ENCODE results near the gene KLHDC7B. TPM values are rescaled to one million over a fixed set of nuclear protein-coding genes. Genes with fewer than 3 reads are reported as not detected.
A peak's percentile ranks its signal among the peaks of the same experiment; 100 is the strongest.

KLHDC7B gene
- total RNA-seq, 2 experiments from 2014 or later = 5.8 to 6.8 TPM

DNA sequence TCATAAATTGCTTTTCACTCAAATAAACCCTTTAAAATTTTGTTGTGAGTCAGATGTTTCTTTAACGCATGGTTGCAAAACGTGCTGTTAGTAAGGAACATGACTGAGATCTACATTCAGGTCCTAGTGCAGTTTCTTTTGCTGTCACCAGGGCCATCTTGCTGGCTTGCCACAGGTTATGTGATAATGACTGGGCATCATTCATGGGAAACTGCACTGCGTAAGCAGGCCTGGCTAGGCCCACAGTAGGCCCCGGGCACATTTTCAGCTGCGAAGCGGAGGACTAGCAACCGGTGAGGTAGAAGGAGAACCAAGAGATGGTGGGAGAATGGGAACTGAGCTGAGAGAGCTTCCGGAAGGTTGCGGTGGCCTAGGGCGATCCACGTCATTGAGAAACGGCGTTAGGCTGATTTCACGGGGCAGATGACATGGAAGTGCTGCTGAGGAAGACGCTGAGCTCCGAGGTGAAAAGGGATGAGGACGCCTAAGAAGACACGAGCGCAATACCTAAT is 3.2 kb upstream of the KLHDC7B start:
- intact Hi-C loops (cut with micrococcal nuclease) = no loop called here
- H3K27me3 Mint-ChIP-seq = no peaks in the 10 kb centered on the region
- ChIA-PET POLR2A (interaction anchor here (0.9 to 8.3 kb wide), 3 partner anchors 11 to 79 kb away, joined by 3 to 175 read pairs (median 3); partner anchors contain the start of genes SCO2 and TYMP), CTCF (interaction anchor here (1.0 to 1.3 kb wide), 2 partner anchors 17 to 79 kb away, joined by 4 read pairs; partner anchors contain the start of gene SCO2)
- TF ChIP-seq, protein P1, sequence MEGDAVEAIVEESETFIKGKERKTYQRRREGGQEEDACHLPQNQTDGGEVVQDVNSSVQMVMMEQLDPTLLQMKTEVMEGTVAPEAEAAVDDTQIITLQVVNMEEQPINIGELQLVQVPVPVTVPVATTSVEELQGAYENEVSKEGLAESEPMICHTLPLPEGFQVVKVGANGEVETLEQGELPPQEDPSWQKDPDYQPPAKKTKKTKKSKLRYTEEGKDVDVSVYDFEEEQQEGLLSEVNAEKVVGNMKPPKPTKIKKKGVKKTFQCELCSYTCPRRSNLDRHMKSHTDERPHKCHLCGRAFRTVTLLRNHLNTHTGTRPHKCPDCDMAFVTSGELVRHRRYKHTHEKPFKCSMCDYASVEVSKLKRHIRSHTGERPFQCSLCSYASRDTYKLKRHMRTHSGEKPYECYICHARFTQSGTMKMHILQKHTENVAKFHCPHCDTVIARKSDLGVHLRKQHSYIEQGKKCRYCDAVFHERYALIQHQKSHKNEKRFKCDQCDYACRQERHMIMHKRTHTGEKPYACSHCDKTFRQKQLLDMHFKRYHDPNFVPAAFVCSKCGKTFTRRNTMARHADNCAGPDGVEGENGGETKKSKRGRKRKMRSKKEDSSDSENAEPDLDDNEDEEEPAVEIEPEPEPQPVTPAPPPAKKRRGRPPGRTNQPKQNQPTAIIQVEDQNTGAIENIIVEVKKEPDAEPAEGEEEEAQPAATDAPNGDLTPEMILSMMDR (IDR thresholded peaks at IDR 0.05) = no peak
- no peak overlapping the region for H3K4me3 Mint-ChIP-seq
- no peaks in the 10 kb centered on the region for H3K9me3 Mint-ChIP-seq
- H3K27ac Mint-ChIP-seq = peak overlapping the region; percentile 94
- ATAC-seq (no peak), DNase-seq (peak; percentile 53)
- H3K36me3 Mint-ChIP-seq (ENCODE audit: low read depth) = peaks cover 2% of the 10 kb centered on the region
- H3K4me1 Mint-ChIP-seq (ENCODE audit: low read depth) = peaks cover 67% of the 10 kb centered on the region

DNA sequence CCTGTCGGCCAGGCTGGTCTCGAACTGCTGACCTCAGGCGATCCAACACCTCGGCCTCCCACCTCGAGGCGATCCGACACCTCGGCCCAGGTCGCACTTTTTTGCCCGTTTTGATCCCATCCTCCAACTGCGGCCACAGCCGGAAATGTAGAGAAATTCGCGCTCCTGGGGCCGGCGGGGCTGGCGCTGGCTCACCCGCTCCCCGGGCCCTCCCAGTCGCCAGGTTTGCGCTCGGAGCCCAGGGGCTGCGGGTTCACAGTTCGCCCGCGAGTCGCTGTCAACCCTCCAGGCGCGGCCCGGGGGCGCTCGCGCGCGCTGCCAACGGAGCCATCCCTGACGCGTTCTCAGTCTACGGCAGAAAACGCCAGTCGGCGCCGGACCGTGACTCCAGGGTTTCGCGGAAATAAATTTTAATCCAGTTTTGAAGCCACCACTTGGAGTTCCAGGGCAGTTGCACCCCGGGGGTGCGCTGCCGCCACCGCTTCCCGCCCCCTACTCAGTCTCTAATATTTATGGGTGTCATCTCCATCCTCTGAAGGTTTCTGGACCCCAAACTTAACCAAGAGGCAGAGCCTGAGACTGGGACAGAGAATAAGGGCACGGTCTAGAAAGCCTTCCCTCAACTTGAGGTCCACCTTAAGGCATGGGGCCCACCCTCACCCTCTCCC is 1.5 kb upstream of the KLHDC7B start:
- ATAC-seq (peak; percentile 59), DNase-seq (peak; percentile 93)
- H3K4me3 Mint-ChIP-seq = peak overlapping the region; percentile 38
- no peaks in the 10 kb centered on the region for H3K9me3 Mint-ChIP-seq
- ChIA-PET CTCF (interaction anchor here (0.9 to 4.6 kb wide), 6 partner anchors 10 to 76 kb away, joined by 3 to 32 read pairs (median 6); partner anchors contain the start of genes SCO2 and SYCE3), POLR2A (interaction anchor here (0.7 to 4.3 kb wide), 7 partner anchors 12 to 86 kb away, joined by 3 to 23 read pairs (median 7); partner anchors contain the start of genes SCO2 and TYMP)
- intact Hi-C loops (cut with micrococcal nuclease) = no loop called here
- TF ChIP-seq, protein P1 (IDR thresholded peaks at IDR 0.05) = peak; percentile 73
- H3K36me3 Mint-ChIP-seq (ENCODE audit: low read depth) = peaks cover 2% of the 10 kb centered on the region
- no peaks in the 10 kb centered on the region for H3K27me3 Mint-ChIP-seq
- peaks cover 58% of the 10 kb centered on the region for H3K4me1 Mint-ChIP-seq (ENCODE audit: low read depth)
- peak overlapping the region; percentile 80 for H3K27ac Mint-ChIP-seq

DNA sequence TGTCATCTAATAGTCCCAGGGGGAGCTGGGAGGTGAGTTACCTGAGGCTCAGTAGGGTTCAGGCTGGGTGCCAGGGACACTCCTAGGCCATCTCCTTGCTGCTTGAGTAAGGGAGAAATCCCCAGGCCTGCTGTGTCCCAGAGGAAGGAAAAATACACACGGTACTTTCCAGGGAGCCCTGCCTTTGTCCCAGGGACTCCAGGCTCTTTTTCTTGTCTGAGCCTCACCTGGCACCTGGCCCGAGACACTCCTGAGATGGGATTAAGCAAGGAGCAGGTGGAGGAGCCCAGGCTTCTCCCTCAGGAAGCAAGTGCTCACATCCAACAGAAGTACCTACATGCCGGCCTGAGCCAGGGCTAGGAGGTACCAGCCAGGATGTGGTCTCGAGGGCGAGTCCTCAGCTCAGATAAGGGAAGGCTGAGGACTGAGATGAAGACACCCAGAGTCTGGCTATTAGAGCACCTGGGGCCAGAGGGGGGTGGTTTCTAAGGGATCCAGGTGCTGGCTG is 899 bp upstream of the KLHDC7B start:
- intact Hi-C loops (cut with micrococcal nuclease) = no loop called here

DNA sequence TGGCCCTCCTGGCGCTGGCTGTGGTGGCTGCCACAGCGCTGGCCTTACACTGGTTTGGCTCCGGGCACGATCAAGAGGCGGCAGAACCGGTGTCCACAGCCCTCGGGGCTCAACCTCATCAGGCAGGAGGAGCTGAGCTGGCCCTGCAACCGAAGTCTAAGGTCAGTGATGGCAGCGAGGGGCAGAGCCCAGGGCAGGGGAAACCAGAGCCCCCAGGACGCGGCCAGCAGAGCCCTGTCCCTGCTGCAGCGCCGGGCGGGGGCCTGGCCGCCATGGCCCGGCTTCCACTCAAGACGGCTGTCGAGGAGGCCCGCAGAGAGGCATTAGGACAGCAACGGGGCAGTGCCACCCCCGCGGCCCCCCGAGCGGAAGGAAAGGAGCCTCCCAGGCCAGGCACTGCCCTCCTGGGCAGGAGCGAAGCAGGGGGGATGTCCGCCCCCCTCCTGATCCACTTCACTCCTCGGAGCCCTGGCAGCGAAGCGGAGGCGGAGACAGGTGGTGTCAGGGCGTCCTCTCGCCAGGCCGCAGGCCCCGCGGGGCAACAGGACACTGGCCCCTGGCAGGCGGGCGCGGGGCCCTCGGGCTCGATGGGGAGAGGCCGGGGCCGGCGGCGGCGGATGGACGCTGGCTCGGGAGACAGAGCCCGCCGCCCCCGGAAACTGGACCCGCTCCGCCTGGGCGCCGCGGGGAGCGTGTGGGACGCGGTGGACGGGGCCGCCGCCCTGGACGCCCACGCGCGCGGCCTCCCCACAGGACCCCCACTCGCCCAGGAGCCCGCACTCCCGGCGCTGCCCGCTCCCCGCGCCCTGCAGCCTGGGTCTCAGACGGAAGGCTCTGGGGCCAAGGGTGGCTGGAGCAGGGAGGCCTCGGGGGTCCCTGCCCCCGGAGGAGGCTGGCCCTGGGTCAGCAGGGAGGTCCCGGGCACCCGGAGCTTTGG is 895 bp downstream of the KLHDC7B start:
- TF ChIP-seq, protein P1 (IDR thresholded peaks at IDR 0.05) = no peak
- ATAC-seq (no peak), DNase-seq (no peak)
- ChIA-PET CTCF (interaction anchor here (1.0 to 4.6 kb wide), 8 partner anchors 9 to 76 kb away, joined by 3 to 32 read pairs (median 7); partner anchors contain the start of genes SCO2 and SYCE3), POLR2A (interaction anchor here (0.8 to 5.7 kb wide), 12 partner anchors 8 to 75 kb away, joined by 3 to 43 read pairs (median 12); partner anchors contain the start of genes SCO2, SYCE3 and TYMP)
- peak overlapping the region; percentile 80 for H3K27ac Mint-ChIP-seq
- intact Hi-C loops (cut with micrococcal nuclease) = no loop called here
- no peaks in the 10 kb centered on the region for H3K27me3 Mint-ChIP-seq
- H3K36me3 Mint-ChIP-seq (ENCODE audit: low read depth) = no peaks in the 10 kb centered on the region
- peak overlapping the region; percentile 39 for H3K4me3 Mint-ChIP-seq
- H3K9me3 Mint-ChIP-seq = no peaks in the 10 kb centered on the region
- peaks cover 48% of the 10 kb centered on the region for H3K4me1 Mint-ChIP-seq (ENCODE audit: low read depth)

More for the DNA sequence above, 899 bp upstream of the KLHDC7B start:
- POLR2A ChIA-PET = interaction anchor here (0.7 to 4.3 kb wide), 7 partner anchors 12 to 86 kb away, joined by 3 to 23 read pairs (median 7); partner anchors contain the start of genes SCO2 and TYMP
- Mint-ChIP-seq H3K9me3 (no peaks in the 10 kb centered on the region), H3K4me3 (peak overlapping the region; percentile 38), H3K36me3 (ENCODE audit: low read depth) (peaks cover 2% of the 10 kb centered on the region), H3K27ac (peak overlapping the region; percentile 80), H3K27me3 (no peaks in the 10 kb centered on the region), H3K4me1 (ENCODE audit: low read depth) (peaks cover 53% of the 10 kb centered on the region)
- DNase-seq = peak; percentile 61
- CTCF ChIA-PET = interaction anchor here (0.9 to 4.6 kb wide), 9 partner anchors 10 to 76 kb away, joined by 3 to 32 read pairs (median 5); partner anchors contain the start of genes SCO2 and SYCE3
- ATAC-seq = no peak
- TF ChIP-seq, protein P1 (IDR thresholded peaks at IDR 0.05) = no peak

Data from activated CD8-positive, alpha-beta T cell treated with anti-CD3 and anti-CD28 coated beads for 36 hours (primary cell).